HG02588 (cell line): ENCODE results near the gene HACE1.

Source experiments
- ATAC-seq: cut with Tn5 transposase; IDR thresholded peaks from one replicate; pipeline ENCODE4 v1.9.1; 2021; ENCODE audit warnings: mild to moderate bottlenecking, moderate library complexity; ENCODE audit not compliant: unreplicated experiment

Gene HACE1

DNA sequence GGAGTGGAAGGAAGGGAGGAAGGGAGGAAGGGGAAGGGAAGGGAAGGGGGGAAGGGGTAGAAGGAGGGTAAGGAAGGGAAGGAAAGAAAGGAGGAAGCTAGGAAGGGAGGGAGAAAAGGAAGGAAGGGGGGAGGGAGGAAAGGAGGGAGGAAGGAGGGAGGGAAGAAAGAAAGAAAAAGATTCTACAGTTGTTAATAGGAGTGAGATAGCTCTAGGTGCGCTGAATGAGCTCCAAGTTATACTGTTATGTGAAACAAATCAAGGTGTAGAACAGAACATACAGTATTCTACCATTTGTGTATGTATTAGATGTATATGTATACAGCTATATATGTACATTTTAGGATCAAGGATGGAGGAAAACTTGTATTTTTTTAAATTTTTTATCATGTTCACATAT is 167.7 kb downstream of the HACE1 start:
- ATAC-seq = no peak

DNA sequence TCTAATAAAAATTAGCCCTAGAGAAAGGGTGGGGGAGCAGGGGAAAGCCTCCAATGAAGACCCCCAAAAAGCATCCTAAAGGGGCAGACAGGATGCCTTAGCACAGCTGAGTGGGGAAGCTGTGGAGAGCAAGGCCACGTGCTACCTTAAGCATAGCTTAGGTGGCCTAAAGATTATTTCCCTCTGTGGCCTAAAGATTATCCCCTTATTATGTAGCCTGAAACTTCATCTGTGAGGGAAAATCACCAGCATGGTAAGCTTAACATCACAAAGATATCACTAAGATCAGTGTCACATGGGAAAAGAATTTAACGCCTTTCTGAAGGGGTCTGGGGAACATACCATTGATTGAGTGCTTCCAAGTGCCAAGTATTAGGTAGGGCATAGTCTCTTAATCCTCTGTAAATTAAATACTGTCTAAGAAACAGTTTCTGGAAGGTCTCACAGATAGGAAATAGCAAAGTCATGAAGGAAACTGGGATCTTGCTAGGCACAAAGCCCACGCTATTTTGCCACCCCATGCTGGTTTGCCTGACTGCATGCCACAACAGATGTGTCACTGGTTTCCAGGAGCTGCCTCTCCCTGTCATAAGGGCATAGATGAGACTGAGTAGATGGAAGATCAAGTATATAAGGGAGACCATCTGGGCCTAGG is 170.0 kb downstream of the HACE1 start:
- no peak for ATAC-seq

DNA sequence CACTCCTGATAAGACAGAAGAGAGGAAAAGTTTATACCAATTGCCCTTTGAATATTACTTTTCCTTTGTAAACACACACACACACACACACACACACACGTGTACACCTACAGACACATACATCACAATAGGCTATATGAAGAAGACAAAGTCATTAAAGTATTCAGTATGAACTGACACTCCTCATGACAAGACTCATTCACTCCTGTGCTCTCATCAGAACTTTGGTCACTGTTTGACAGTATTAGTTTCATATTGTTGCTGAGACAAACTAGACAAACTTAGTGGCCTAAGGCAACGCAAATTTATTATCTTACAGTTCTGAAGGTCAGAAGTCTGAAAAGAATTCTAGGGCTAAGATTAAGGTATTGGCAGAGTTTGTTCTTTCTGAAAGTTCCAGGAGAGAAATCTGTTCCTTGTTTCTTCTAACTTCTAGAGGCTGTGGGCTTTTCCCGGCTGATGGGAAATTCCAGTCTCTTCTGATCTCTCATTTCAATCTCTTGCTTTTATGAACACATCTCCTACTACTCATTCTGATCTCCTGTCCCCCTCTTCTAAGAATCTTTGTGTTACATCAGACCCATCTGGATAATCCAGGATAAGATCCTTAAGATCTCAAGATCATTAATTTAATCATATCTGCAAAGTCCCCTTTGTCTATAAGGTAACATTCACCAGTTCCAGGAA is 171.3 kb downstream of the HACE1 start:
- ATAC-seq = peak; percentile 76

DNA sequence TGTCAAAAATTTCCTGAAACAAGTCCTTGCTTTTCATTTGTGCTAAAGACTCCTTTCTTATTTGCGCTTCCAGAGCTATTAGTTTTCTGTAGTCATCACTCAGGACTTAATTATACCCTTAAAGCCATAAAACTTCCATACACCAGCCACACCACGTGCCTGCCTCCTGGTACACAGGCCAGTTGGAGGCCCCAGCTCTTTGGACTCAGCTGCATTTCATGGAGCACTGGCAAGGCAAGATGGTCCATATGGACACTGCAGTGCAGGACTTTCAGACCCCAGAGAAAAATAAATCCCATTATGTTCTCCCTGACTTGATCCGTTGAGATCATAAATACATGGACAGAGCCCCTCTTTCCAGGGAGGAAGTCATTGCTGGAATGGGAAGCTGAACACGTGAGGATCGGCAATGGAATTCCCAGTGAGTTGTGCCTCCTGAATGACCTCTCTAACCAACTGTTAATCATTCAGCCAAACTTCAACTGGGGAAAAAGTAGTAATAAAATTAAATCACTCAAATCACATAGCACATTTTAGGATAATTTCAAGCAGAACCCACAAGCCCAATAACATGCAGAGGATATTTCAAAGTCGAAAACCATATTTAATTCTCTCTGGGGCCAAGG is 173.1 kb downstream of the HACE1 start:
- ATAC-seq = no peak

DNA sequence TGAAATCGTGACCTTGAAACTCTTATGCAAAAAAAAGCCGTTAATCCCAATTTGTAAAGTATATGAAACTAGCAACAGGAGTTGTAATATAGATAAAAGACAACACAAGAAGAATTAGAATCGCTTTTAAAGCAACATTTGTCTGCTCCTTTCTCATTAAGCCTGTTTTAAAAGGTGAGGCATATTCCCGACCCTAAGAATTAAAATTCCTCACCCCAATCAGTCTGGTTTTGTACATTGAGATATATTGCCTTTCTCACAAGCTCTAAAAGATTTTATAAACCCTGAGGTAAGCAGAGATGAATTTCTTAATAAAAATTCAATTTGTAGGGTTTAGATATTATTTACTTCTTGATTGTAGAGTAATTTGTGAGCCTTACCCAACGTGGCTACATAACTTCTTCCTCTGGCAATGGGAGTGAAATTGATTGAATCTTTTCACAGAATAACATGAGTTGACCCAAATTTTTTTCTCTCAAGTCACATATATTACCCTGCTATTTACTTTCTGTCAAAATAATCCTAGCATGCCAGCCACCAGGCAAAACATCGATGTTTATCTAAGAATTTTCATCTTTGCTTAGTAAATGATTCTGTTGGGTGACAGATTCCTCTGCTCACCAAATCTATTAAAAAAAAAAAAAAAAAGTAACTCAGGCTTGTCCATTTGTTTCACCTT is 173.7 kb downstream of the HACE1 start:
- no peak for ATAC-seq

DNA sequence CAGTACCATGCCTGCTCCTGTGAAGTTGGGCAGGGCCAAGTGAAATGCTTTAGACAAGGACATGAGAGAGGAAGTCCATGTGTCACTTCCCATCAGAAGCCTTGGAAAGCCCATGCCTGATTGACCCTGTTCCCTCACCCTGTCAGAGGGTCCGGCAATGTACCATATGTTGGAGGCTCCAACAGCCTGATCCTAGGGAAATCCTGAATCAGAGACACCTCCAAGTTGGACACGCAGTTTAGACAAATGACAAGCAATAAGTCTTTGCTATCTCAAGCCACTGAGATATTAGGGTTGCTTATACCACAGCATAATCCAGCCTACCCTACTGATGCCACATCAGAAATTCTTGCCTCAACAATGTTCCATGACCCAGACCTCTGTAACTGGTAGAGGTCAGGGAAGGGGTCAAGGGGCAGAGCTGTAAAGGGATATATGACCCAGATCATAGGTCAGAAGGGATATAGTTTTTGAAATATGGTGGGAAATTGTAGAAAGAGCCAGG is 174.8 kb downstream of the HACE1 start:
- no peak for ATAC-seq

DNA sequence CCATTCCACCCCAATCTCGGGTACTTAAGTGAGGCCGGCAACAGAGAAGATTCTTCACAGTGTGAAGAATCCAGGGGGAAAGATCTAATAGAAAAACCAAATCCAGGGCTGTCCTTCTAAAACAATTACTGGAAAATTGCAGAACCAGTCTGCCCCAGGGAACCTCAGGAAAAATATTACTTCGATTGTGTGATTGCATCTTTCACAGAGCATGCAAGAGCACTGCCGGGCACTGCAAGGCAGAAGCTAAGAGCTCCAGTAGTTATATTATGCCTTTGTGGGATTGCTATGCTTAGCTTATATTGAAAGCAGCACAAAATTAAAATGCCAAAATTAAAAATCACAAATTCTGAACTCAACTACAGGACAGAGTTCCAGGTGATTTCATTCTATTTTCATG is 175.9 kb downstream of the HACE1 start:
- no peak for ATAC-seq

DNA sequence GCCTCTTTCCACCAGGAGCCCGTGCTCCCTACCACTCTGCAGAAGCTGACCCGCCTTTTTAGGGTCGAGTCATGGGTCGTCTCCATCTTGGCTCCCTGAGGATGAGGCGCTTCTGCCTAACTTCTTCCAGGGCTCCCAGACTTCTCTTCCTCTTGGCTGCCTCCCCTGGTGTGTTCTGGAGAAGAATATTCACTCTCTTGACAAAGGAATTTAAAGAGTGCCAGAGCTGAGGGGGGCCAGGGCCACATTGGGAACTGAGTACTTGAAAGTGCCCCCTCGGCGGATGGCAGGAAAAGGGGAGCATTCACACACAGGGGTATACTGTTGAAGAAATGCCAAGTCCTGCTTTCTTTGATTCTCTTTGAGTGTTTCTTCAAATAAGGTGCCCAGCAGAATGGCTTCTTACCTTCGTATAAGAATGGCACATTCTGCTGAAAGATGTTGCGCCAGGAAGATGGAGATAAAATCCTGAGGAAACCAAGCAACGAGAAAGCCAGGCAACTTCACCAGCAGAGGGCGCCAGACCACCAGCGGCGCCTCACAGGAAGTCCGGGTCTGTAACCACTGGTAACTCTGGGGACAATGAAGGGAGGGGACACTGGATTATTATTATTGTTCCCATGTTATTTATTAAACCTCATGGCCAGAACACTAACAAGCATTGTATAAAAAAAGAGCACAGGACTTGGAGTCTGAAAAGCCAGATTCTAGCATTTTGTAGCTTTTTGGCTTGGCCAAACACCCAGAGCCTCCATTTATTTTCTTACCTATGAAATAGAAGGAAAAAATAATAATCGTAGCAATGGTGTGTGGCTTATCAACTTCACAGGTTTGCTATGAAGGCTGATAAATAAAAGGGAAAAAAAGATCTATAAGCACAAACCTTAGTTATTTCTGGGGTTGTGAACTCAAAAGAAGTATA is 176.7 kb downstream of the HACE1 start:
- ATAC-seq = peak; percentile 85

DNA sequence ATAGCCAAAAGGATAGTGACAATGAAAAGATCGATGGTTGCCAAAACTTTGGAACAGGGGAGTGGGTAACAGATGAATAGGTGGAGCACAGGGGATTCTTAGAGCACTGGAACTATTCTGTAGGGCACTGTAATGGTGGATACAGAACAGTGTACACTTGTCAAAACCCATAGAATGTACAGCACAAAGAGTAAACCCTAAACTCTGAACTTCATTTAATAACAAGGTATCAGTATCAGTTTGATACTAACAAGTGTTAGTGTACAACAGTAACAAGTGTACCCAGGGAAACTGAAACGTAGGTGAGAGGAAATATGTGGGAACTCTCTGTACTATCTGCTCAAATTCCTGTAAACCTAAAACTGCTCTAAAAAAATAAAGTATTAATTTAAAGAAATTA is 179.2 kb downstream of the HACE1 start:
- no peak for ATAC-seq

DNA sequence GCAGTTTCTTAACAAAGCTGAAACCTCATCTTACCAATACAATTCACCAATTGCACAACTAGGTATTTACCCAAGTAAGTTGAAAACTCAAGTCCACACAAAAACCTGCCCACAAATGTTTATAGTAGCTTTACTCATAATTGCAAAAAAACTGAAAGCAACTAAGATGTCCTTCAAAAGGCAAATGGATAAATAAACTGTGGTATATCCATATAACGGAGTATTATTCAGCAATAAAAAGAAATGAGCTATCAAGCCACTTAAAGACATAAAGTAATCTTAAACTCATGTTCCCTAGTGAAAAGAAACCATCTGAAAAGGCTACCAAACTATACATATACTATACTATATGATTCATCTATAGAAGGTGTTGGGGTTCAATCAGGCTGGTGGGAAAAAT is 179.7 kb downstream of the HACE1 start:
- ATAC-seq = no peak
